Midbrain (tissue), 1 donor: ENCODE measurements around the gene SNX15.
"Not testable (repeated sequence)": the region's sequence is repeated elsewhere in the genome, so short reads cannot be mapped to it uniquely, and the experiment has no call there.

Experiments
- DNase-seq: peaks from one replicate; lab custom pipeline; 2025; lab: John Stamatoyannopoulos, UW

The SNX15 gene

GRCh38 chr11:65014726-65015227, 12.5 kb upstream of the SNX15 start:
- DNase-seq: no peak

GRCh38 chr11:65016705-65017104, 10.5 kb upstream of the SNX15 start:
- DNase-seq: no peak

- DNase-seq: no peak
These were observed 9.3 kb upstream of the SNX15 start for GRCh38 chr11:65017937-65018336.

GRCh38 chr11:65019824-65020223, 7.4 kb upstream of the SNX15 start:
- no peak for DNase-seq

- no peak for DNase-seq
These were observed 6.2 kb upstream of the SNX15 start for GRCh38 chr11:65021003-65021402.

GRCh38 chr11:65021509-65021908, 5.7 kb upstream of the SNX15 start:
- no peak for DNase-seq

GRCh38 chr11:65023502-65023901, 3.7 kb upstream of the SNX15 start:
- not testable (repeated sequence) for DNase-seq

- no peak for DNase-seq
These were observed 429 bp upstream of the SNX15 start for GRCh38 chr11:65026810-65027209.

- DNase-seq: no peak
These were observed 5.0 kb downstream of the SNX15 start for GRCh38 chr11:65032216-65032615.

- DNase-seq: no peak
These were observed 7.2 kb downstream of the SNX15 start for GRCh38 chr11:65034423-65034822.

- no peak for DNase-seq
These were observed 8.3 kb downstream of the SNX15 start for GRCh38 chr11:65035579-65035978.

- DNase-seq: peak; percentile 77
These were observed 9.7 kb downstream of the SNX15 start for GRCh38 chr11:65036931-65037330.

- DNase-seq: no peak
These were observed 13.2 kb downstream of the SNX15 start for GRCh38 chr11:65040520-65040846.

- peak; percentile 86 for DNase-seq
These were observed 13.8 kb downstream of the SNX15 start, which contains the start of gene SAC3D1 for GRCh38 chr11:65040847-65041622. Gene SAC3D1, plus strand, starts transcription at chr11:65041210. Its CDS starts 83 bp downstream, at chr11:65041293.

- no peak for DNase-seq
These were observed 15.7 kb downstream of the SNX15 start for GRCh38 chr11:65042891-65043290.

GRCh38 chr11:65043881-65044501, 16.8 kb downstream of the SNX15 start:
- DNase-seq: peak; percentile 6

GRCh38 chr11:65045061-65045460, 17.8 kb downstream of the SNX15 start:
- DNase-seq: no peak

GRCh38 chr11:65045728-65046127, 18.5 kb downstream of the SNX15 start:
- no peak for DNase-seq

GRCh38 chr11:65047581-65048422, 20.6 kb downstream of the SNX15 start:
- no peak for DNase-seq

- DNase-seq: no peak
These were observed 24.2 kb downstream of the SNX15 start for GRCh38 chr11:65051398-65051858.

GRCh38 chr11:65053827-65054508, 26.7 kb downstream of the SNX15 start:
- no peak for DNase-seq

- DNase-seq: no peak
These were observed 28.3 kb downstream of the SNX15 start for GRCh38 chr11:65055538-65055937.
